ENCODE results near the gene ITGA7.

- TF ChIP-seq CTCF (conservative IDR thresholded peaks at IDR 0.05 in 1 of 2, IDR thresholded peaks at IDR 0.05 in 1 of 2; ENCODE audit: extremely low read depth in 1 of 2, insufficient read depth in 1 of 2, low read depth in 1 of 2, low read length in 2 of 2) (no peak), EZH2 (IDR thresholded peaks at IDR 0.05; ENCODE audit: borderline replicate concordance, low read length) (no peak)
Measured at GRCh38 chr12:55696141-55696540, 11.6 kb downstream of the ITGA7 start.
